Natural killer cell (primary cell): ENCODE data around the gene DAZAP2. TPM values are rescaled to one million over a fixed set of nuclear protein-coding genes. Genes with fewer than 3 reads are reported as not detected.
"Not testable (repeated sequence)": the region's sequence is repeated elsewhere in the genome, so short reads cannot be mapped to it uniquely, and the experiment has no call there.

Source experiments
- ATAC-seq, 3 donors: fragments of 150-1000 bp in 2 of 3; fragments of 200-7000 bp in 1 of 3; cut with Tn5 transposase; 1 replicate in 1 of 3; 2 replicates in 2 of 3; pipeline ENCODE4 v1.10.0; 2021; ENCODE audit warnings: mild to moderate bottlenecking in 2 of 3, moderate library complexity in 2 of 3
- DNase-seq, 2 donors: peaks; one replicate each; pipeline versions ENCODE4 v3.0.0 to v3.0.0-alpha.2; 2013 to 2021; ENCODE audit warnings: mixed read lengths in 1 of 2
- H3K27ac ChIP-seq: one replicate; pipeline ENCODE4 v1.5.1; 2013; ENCODE audit warnings: mild to moderate bottlenecking, low read length
- H3K27me3 ChIP-seq: one replicate; pipeline ENCODE4 v1.6.1; 2013; ENCODE audit warnings: low read length; ENCODE audit not compliant: control insufficient read depth, insufficient read depth
- H3K36me3 ChIP-seq: one replicate; pipeline ENCODE4 v1.6.1; 2013; ENCODE audit warnings: low read length; ENCODE audit not compliant: control insufficient read depth, insufficient read depth
- H3K4me1 ChIP-seq: one replicate; pipeline ENCODE4 v1.6.1; 2013; ENCODE audit warnings: low read length; ENCODE audit not compliant: control insufficient read depth, insufficient read depth
- H3K4me3 ChIP-seq: one replicate; pipeline ENCODE4 v1.5.1; 2013; ENCODE audit warnings: low read length
- H3K9me3 ChIP-seq: one replicate; pipeline ENCODE4 v1.6.1; 2013; ENCODE audit warnings: low read length; ENCODE audit not compliant: control insufficient read depth, insufficient read depth
- H3K27ac Mint-ChIP-seq, 2 donors: one replicate each; pipeline ENCODE4 v1.8.0; 2022; ENCODE audit warnings: mild to moderate bottlenecking in 2 of 2, mixed read lengths in 2 of 2, moderate library complexity in 1 of 2
- H3K27me3 Mint-ChIP-seq, 2 donors: one replicate each; pipeline ENCODE4 v1.8.0; 2022; ENCODE audit warnings: low read depth in 2 of 2, mixed read lengths in 2 of 2
- H3K36me3 Mint-ChIP-seq: one replicate; pipeline ENCODE4 v1.8.0; 2022; ENCODE audit warnings: mixed read lengths
- H3K4me1 Mint-ChIP-seq, 2 donors: one replicate each; pipeline ENCODE4 v1.8.0; 2022; ENCODE audit warnings: mixed read lengths in 2 of 2
- H3K4me3 Mint-ChIP-seq: one replicate; pipeline ENCODE4 v1.8.0; 2022; ENCODE audit warnings: mild to moderate bottlenecking, moderate library complexity, mixed read lengths
- H3K9me3 Mint-ChIP-seq, 2 donors: one replicate each; pipeline ENCODE4 v1.8.0; 2022; ENCODE audit warnings: mixed read lengths in 2 of 2
- WGBS: methylation state at CpG from one replicate; pipeline ENCODE4 v1.1.7; 2013; ENCODE audit warnings: missing lambda C conversion rate; ENCODE audit not compliant: insufficient coverage; 5-methylcytosine and 5-hydroxymethylcytosine counted together
- intact Hi-C: fragments of 100-400 bp; cut with micrococcal nuclease; formaldehyde crosslinking; loops from one replicate; pipeline ENCODE4 v1.14.2; 2022
- total RNA-seq, 4 donors: library from RNA; stranded (reverse); fragments of 120-200 nt in 1 of 4; gene quantifications; one replicate each; pipeline versions ENCODE4 v1.2.3 to v1.2.4, GENCODE V29; 2013 to 2022
- TF ChIP-seq, protein P1 (sequence below): fragments of 200-600 bp; IDR thresholded peaks from one replicate; pipeline ENCODE4 v1.8.0; 2022; ENCODE audit warnings: antibody characterized with exemption

Gene DAZAP2
- total RNA-seq, 3 donors from 2014 or later (not counting 1 experiment from before 2014, with no cell fraction given), result 316 to 350 (median 325) TPM

DNA sequence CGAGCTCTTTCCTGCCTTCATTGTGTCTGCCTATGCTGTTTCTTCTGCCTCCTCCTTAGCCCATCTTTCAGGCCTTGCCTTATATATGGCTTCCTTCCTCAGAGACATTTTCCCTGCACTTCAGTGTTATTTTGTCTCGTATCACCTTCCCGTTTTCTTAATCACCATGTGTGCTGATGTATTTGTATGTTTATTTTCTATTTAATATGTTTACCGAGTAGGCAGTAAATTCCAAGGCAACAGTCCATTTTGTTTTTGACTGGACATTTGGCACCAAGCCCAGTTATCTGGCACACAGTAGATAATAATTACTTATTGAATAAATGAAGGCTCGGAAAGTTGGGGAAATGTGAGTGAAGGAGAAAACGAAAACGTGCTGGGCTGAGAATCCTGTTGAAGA lies 16.2 kb upstream of the DAZAP2 start:
- no peak for ATAC-seq
- no peak overlapping the region for H3K4me3 Mint-ChIP-seq
- 90% methylated on average over 7 of the region's 7 CpGs for WGBS
- H3K27me3 Mint-ChIP-seq, result peaks cover 0 to 3% of the 10 kb centered on the region in 2 donors
- intact Hi-C loops, result no loop called here
- H3K9me3 Mint-ChIP-seq, result no peaks in the 10 kb centered on the region
- no peak overlapping the region for H3K4me3 ChIP-seq
- H3K36me3 ChIP-seq, result no peaks in the 10 kb centered on the region
- no peaks in the 10 kb centered on the region for H3K36me3 Mint-ChIP-seq
- no peak overlapping the region for H3K27ac Mint-ChIP-seq
- H3K4me1 ChIP-seq, result peaks cover 9% of the 10 kb centered on the region
- no peaks in the 10 kb centered on the region for H3K27me3 ChIP-seq
- no peak overlapping the region for H3K27ac ChIP-seq
- TF ChIP-seq, protein P1, sequence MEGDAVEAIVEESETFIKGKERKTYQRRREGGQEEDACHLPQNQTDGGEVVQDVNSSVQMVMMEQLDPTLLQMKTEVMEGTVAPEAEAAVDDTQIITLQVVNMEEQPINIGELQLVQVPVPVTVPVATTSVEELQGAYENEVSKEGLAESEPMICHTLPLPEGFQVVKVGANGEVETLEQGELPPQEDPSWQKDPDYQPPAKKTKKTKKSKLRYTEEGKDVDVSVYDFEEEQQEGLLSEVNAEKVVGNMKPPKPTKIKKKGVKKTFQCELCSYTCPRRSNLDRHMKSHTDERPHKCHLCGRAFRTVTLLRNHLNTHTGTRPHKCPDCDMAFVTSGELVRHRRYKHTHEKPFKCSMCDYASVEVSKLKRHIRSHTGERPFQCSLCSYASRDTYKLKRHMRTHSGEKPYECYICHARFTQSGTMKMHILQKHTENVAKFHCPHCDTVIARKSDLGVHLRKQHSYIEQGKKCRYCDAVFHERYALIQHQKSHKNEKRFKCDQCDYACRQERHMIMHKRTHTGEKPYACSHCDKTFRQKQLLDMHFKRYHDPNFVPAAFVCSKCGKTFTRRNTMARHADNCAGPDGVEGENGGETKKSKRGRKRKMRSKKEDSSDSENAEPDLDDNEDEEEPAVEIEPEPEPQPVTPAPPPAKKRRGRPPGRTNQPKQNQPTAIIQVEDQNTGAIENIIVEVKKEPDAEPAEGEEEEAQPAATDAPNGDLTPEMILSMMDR, result no peak
- DNase-seq, result no peak
- no peaks in the 10 kb centered on the region for H3K9me3 ChIP-seq
- peaks cover 6 to 7% of the 10 kb centered on the region in 2 donors for H3K4me1 Mint-ChIP-seq

DNA sequence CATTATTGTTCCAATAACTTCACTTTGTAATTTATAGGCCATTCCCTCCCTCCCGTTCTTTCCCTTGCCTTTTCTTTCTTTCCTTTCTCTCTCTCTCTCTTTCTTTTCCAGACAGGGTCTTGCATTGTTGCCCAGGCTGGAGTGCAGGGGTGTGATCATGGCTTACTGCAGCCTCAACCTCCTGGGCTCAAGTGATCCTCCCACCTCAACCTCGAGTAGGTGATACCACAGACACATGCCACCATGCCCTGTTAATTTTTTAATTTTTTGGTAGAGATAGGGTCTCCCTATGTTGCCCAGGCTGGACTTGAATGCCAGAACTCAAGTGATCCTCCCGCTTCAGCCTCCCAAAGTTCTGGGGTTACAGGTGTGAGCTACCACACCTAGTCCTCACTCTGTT lies 14.0 kb upstream of the DAZAP2 start:
- Histone ChIP-seq H3K36me3 (no peaks in the 10 kb centered on the region), H3K4me1 (no peaks in the 10 kb centered on the region), H3K27me3 (no peaks in the 10 kb centered on the region), H3K9me3 (no peaks in the 10 kb centered on the region), H3K27ac (no peak overlapping the region), H3K4me3 (no peak overlapping the region)
- intact Hi-C loops, result no loop called here
- TF ChIP-seq, protein P1, result no peak
- peaks cover 0 to 3% of the 10 kb centered on the region in 2 donors for H3K27me3 Mint-ChIP-seq
- no peaks in the 10 kb centered on the region for H3K36me3 Mint-ChIP-seq
- H3K4me3 Mint-ChIP-seq, result no peak overlapping the region
- DNase-seq, result no peak
- no peak overlapping the region for H3K27ac Mint-ChIP-seq
- H3K4me1 Mint-ChIP-seq, result no peaks in the 10 kb centered on the region
- no peaks in the 10 kb centered on the region for H3K9me3 Mint-ChIP-seq
- 94% methylated on average over 2 of the region's 3 CpGs for WGBS
- ATAC-seq, result no peak

DNA sequence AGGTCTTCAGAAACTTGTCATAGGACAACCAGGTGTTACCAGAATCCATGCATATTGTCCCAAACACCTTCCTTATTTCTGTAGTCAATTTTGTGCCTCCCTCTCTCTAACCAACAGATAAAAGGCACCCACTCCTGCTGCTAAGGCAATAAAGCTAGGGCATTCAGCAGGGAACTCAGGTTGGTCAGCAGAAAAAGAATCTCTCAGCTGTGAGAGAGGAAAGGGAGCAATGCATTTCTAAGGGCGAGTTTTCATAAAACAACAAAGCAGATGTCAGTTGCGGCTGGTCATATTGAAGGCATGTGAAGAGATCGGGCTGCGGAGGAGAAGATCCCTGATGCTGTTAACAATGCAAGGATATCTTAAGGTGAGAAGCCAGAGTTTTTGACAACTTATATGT lies 13.4 kb upstream of the DAZAP2 start:
- H3K27ac ChIP-seq, result no peak overlapping the region
- H3K4me3 Mint-ChIP-seq, result no peak overlapping the region
- peaks cover 0 to 3% of the 10 kb centered on the region in 2 donors for H3K27me3 Mint-ChIP-seq
- WGBS, result 97% methylated on average over 4 of the region's 4 CpGs
- ATAC-seq (no peak), DNase-seq (no peak)
- H3K9me3 Mint-ChIP-seq, result no peaks in the 10 kb centered on the region
- TF ChIP-seq, protein P1, result no peak
- intact Hi-C loops, result no loop called here
- H3K27me3 ChIP-seq, result no peaks in the 10 kb centered on the region
- no peak overlapping the region for H3K4me3 ChIP-seq
- H3K27ac Mint-ChIP-seq, result no peak overlapping the region
- no peaks in the 10 kb centered on the region for H3K36me3 ChIP-seq
- H3K9me3 ChIP-seq, result no peaks in the 10 kb centered on the region
- no peaks in the 10 kb centered on the region for H3K4me1 Mint-ChIP-seq
- H3K4me1 ChIP-seq, result no peaks in the 10 kb centered on the region
- H3K36me3 Mint-ChIP-seq, result no peaks in the 10 kb centered on the region

DNA sequence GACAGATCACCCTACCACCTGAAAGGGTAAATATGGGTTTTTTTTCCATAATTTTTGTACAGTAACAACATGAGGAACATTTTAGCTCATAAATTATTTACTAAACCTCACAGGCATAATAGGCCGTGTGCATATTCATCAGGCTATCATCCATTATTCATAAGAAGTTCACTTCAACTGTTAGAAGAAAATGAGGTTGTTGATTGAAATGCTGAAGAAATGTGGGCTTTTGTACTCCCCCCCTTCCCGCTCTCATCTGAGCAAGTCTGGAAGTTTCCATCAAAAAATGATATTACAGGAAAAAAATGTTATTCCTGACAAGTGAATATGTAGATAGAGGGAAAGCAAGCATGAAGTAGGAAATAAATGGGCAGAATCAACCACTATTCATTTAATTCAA lies 12.9 kb upstream of the DAZAP2 start:
- no peaks in the 10 kb centered on the region for H3K4me1 Mint-ChIP-seq
- no peaks in the 10 kb centered on the region for H3K9me3 Mint-ChIP-seq
- no peak overlapping the region for H3K4me3 Mint-ChIP-seq
- H3K9me3 ChIP-seq, result no peaks in the 10 kb centered on the region
- intact Hi-C loops, result no loop called here
- no peaks in the 10 kb centered on the region for H3K27me3 ChIP-seq
- TF ChIP-seq, protein P1, result no peak
- H3K4me1 ChIP-seq, result no peaks in the 10 kb centered on the region
- H3K36me3 ChIP-seq, result no peaks in the 10 kb centered on the region
- no peaks in the 10 kb centered on the region for H3K36me3 Mint-ChIP-seq
- H3K27ac Mint-ChIP-seq, result no peak overlapping the region
- WGBS, result 100% methylated on average over 1 of the region's 2 CpGs
- no peak for DNase-seq
- peaks cover 0 to 3% of the 10 kb centered on the region in 2 donors for H3K27me3 Mint-ChIP-seq
- H3K27ac ChIP-seq, result no peak overlapping the region
- ATAC-seq, result no peak
- no peak overlapping the region for H3K4me3 ChIP-seq

DNA sequence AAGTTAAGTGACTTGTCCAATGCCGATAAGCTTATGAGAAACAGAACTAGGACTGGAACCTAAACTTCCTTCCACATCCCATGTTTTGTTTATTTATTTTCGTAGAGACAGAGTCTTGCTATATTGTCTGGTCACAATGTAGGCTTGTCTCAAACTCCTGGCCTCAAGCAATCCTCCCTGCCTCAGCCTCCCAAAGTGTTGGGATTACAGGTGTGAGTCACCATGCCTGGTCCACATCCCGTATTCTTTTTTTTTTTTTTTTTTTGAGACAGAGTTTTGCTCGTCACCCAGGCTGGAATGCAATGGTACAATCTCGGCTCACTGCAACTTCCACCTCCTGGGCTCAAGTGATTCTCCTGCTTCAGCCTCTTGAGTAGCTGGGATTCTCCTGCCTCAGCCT lies 11.5 kb upstream of the DAZAP2 start:
- H3K4me3 Mint-ChIP-seq, H3K36me3 Mint-ChIP-seq, H3K36me3 ChIP-seq, H3K4me1 ChIP-seq, ATAC-seq, H3K9me3 ChIP-seq, DNase-seq, intact Hi-C loops, H3K27ac Mint-ChIP-seq, H3K4me1 Mint-ChIP-seq, H3K27me3 Mint-ChIP-seq, H3K27me3 ChIP-seq, H3K4me3 ChIP-seq, H3K9me3 Mint-ChIP-seq, H3K27ac ChIP-seq: not testable (repeated sequence)
- WGBS, result 91% methylated on average over 5 of the region's 5 CpGs
